OCI-LY3 (cell line): ENCODE measurements around the gene STRA6.

ENCODE experiments used
- H2AFZ ChIP-seq: fragments of 200-600, 300-600 bp; shearing (Covaris generic); 2 replicates; pipeline ENCODE4 v1.6.0; 2014; ENCODE audit warnings: antibody characterized with exemption, low read depth, low read length
- H3K27ac ChIP-seq: fragments of 200-600, 300-600 bp; sonication (generic); 2 replicates; pipeline ENCODE4 v1.5.1; 2014; ENCODE audit warnings: mild to moderate bottlenecking, low read length, moderate library complexity, mixed read lengths
- H3K27me3 ChIP-seq: fragments of 200-600, 300-600 bp; sonication (generic); 2 replicates; pipeline ENCODE4 v1.6.1; 2014; ENCODE audit warnings: low read depth, low read length, mixed read lengths
- H3K36me3 ChIP-seq: fragments of 200-600, 300-600 bp; sonication (generic); replicated peaks from 2 replicates; pipeline ENCODE3; 2014; ENCODE audit warnings: low read depth, low read length, mixed read lengths
- H3K4me1 ChIP-seq: fragments of 300-600, 200-600 bp; sonication (generic); 2 replicates; pipeline ENCODE4 v1.6.1; 2014; ENCODE audit warnings: low read length, mixed read lengths
- H3K4me2 ChIP-seq: fragments of 200-600, 300-600 bp; sonication (generic); 2 replicates; pipeline ENCODE4 v1.6.1; 2014; ENCODE audit warnings: low read length, mixed read lengths
- H3K4me3 ChIP-seq: fragments of 300-600, 200-600 bp; sonication (generic); 2 replicates; pipeline ENCODE4 v1.5.1; 2014; ENCODE audit warnings: antibody characterized with exemption, mild to moderate bottlenecking, low read length, moderate library complexity
- H3K79me2 ChIP-seq: fragments of 300-600, 200-600 bp; shearing (Covaris generic); 2 replicates; pipeline ENCODE4 v1.6.1; 2014; ENCODE audit warnings: mild to moderate bottlenecking, low read length, mixed read lengths
- H3K9ac ChIP-seq: fragments of 300-600, 200-600 bp; shearing (Covaris generic); 2 replicates; pipeline ENCODE4 v1.6.0; 2014; ENCODE audit warnings: mild to moderate bottlenecking, low read length, moderate library complexity
- H3K9me3 ChIP-seq: fragments of 200-600, 300-600 bp; shearing (Covaris generic); 2 replicates; pipeline ENCODE4 v1.6.1; 2014; ENCODE audit warnings: low read length, mixed read lengths; ENCODE audit not compliant: insufficient read depth
- H4K20me1 ChIP-seq: fragments of 200-600, 300-600 bp; sonication (generic); 2 replicates; pipeline ENCODE4 v1.6.1; 2016; ENCODE audit warnings: low read length, mixed read lengths; ENCODE audit not compliant: insufficient read depth
- CTCF ChIP-seq: fragments of 200-600, 300-600 bp; sonication (generic); IDR thresholded peaks from 2 replicates; pipeline ENCODE4 v1.5.1; 2014; ENCODE audit warnings: antibody characterized with exemption, low read length, low read depth
- EZH2phosphoT487 ChIP-seq: fragments of 200-600 bp; shearing (Covaris generic); IDR thresholded peaks from 2 replicates; pipeline ENCODE4 v1.6.1; 2018; ENCODE audit warnings: antibody characterized with exemption, mixed run types, low read depth

The STRA6 gene

GRCh38 chr15:74209997-74210671, 7.5 kb upstream of the STRA6 start:
- Histone ChIP-seq H2AFZ (no peak overlapping the region), H3K4me1 (peaks cover 4% of the 10 kb centered on the region; the same call in 1 of the 2 replicates), H3K79me2 (no peaks in the 10 kb centered on the region), H4K20me1 (no peaks in the 10 kb centered on the region), H3K4me3 (no peak overlapping the region), H3K27me3 (peaks cover 11% of the 10 kb centered on the region), H3K9ac (no peak overlapping the region), H3K9me3 (no peaks in the 10 kb centered on the region), H3K27ac (no peak overlapping the region), H3K36me3 (no peaks in the 10 kb centered on the region), H3K4me2 (no peak overlapping the region)
- TF ChIP-seq CTCF (no peak), EZH2phosphoT487 (no peak)

- Histone ChIP-seq H3K9me3 (no peaks in the 10 kb centered on the region), H4K20me1 (no peaks in the 10 kb centered on the region), H3K79me2 (no peaks in the 10 kb centered on the region), H3K4me3 (no peak overlapping the region), H2AFZ (no peak overlapping the region), H3K4me1 (no peaks in the 10 kb centered on the region), H3K9ac (no peak overlapping the region), H3K27me3 (peaks cover 6% of the 10 kb centered on the region), H3K36me3 (no peaks in the 10 kb centered on the region), H3K27ac (no peak overlapping the region), H3K4me2 (no peak overlapping the region)
- TF ChIP-seq CTCF (no peak), EZH2phosphoT487 (no peak)
Measured at GRCh38 chr15:74209560-74209958, 7.0 kb upstream of the STRA6 start.

GRCh38 chr15:74208901-74209559, 6.4 kb upstream of the STRA6 start:
- no peak overlapping the region for H2AFZ ChIP-seq
- no peak overlapping the region for H3K4me3 ChIP-seq
- no peak overlapping the region for H3K4me2 ChIP-seq
- H3K27ac ChIP-seq, result no peak overlapping the region
- no peaks in the 10 kb centered on the region for H4K20me1 ChIP-seq
- H3K27me3 ChIP-seq, result peaks cover 5% of the 10 kb centered on the region
- H3K9ac ChIP-seq, result no peak overlapping the region
- H3K79me2 ChIP-seq, result no peaks in the 10 kb centered on the region
- TF ChIP-seq EZH2phosphoT487 (no peak), CTCF (no peak)
- H3K36me3 ChIP-seq, result no peaks in the 10 kb centered on the region
- no peaks in the 10 kb centered on the region for H3K9me3 ChIP-seq
- H3K4me1 ChIP-seq, result no peaks in the 10 kb centered on the region

GRCh38 chr15:74208496-74208895, 5.9 kb upstream of the STRA6 start:
- Histone ChIP-seq H3K9ac (no peak overlapping the region), H3K36me3 (no peaks in the 10 kb centered on the region), H3K4me2 (no peak overlapping the region), H3K4me3 (no peak overlapping the region), H3K27me3 (peaks cover 10% of the 10 kb centered on the region), H3K79me2 (no peaks in the 10 kb centered on the region), H3K27ac (no peak overlapping the region), H2AFZ (no peak overlapping the region), H4K20me1 (no peaks in the 10 kb centered on the region), H3K9me3 (no peaks in the 10 kb centered on the region), H3K4me1 (no peaks in the 10 kb centered on the region)
- TF ChIP-seq EZH2phosphoT487, result no peak
- no peak for TF ChIP-seq CTCF
